Left ventricle myocardium superior (tissue), 1 donor: ENCODE measurements around the gene SGMS2. TPM values are rescaled to one million over a fixed set of nuclear protein-coding genes. Genes with fewer than 3 reads are reported as not detected.

Source experiments
- ATAC-seq: fragments of 200-7000 bp; cut with Tn5 transposase; one replicate; pipeline ENCODE4 v1.9.1; 2020; ENCODE audit warnings: mild to moderate bottlenecking, moderate library complexity
- DNase-seq: peaks from one replicate; pipeline ENCODE4 v3.0.0-alpha.2; 2020
- intact Hi-C: fragments of 100-400 bp; cut with micrococcal nuclease; formaldehyde crosslinking; loops from one replicate; pipeline ENCODE4 v1.11.0; 2022
- long read RNA-seq: library from polyadenylated mRNA; unstranded; transcript quantifications from one replicate; pipeline ENCODE4 v2.0.0, GENCODE V29; 2021
- total RNA-seq: library from RNA; stranded (reverse); fragmentation: NEBNext Ultra II Directional; extraction: Animal tissue kit (Norgen Biotek cat#: 25700); gene quantifications from one replicate; pipeline ENCODE4 v1.2.1, GENCODE V29; 2021
- donor health status: DM: no; HTN: yes; CAD: no; lungs with severe emphysema.

SGMS2 gene
- total RNA-seq, result 23.1 TPM
- long read RNA-seq, full-length matches to known transcripts, result 3 of 6 reads
- long read RNA-seq, partial matches to known transcripts, result 0 of 6 reads
- long read RNA-seq, other reads (novel, unspliced or antisense), result 3 of 6 reads

DNA sequence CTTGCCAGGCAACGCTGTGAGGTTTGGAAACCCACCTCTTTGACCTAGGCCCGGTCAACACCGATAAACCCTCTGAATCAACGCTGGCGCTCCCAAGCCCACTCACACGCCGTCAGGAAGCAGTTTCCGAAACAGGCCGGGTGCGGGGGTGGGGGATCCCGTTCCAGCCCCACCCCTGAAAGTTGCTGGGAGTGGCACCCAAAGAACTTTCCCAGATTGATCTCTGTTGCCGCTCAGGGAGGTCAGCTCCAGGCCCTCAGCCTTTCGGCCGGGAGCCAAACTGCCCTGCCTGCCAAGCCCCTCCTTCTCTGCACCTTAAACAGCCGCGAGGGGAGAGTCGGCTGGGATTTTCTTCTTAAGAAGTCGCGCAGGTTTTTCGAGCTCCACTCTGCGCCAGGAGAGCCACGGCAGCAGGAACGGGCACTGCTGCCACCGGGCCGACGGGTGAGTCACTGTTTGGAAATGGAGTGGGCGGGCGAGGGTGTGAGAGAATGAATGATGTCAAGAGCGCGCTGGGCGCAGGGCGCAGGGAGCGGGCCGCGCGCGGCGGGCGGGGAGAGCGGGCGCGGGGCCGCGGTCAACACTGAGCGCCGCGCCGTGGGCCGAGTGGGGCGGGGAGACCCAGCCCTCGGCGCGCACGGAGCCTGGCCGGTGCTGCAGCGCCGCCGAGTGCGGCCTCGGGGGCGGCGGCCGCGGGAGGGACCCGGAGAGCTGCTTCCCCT is at the start of gene SGMS2:
Gene SGMS2, plus strand, starts transcription at position 583 of the 722 bp plus-strand sequence. CDS start 70,622 bp downstream, outside the sequence.
- intact Hi-C loops, result loop anchor here (10.0 kb wide), 1 partner anchor 70 kb away; no protein-coding TSS in a partner anchor

DNA sequence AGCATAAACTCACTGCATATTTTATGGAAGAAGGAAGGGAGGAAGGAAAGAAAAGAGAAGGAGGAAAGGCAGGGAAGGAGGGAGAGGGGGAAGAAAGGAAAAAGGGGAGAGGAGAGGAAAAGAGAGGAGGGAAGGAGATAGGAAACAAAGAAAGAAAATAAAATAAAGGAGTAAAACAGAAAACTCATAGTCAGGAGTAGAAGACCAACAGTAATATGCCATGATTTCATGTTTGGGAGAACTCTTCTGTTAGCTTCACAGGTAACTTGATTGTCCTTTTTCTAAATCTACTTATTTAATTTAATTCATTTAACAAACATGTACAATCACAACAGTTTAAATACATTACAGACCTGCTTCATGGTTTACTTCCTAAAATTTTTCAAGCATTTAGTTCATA is 46.8 kb upstream of the SGMS2 start:
- intact Hi-C loops, result no loop called here
- no peak for DNase-seq
- ATAC-seq, result no peak

More for the DNA sequence above, at the start of gene SGMS2:
- DNase-seq (peak; percentile 89), ATAC-seq (peak; percentile 96)

DNA sequence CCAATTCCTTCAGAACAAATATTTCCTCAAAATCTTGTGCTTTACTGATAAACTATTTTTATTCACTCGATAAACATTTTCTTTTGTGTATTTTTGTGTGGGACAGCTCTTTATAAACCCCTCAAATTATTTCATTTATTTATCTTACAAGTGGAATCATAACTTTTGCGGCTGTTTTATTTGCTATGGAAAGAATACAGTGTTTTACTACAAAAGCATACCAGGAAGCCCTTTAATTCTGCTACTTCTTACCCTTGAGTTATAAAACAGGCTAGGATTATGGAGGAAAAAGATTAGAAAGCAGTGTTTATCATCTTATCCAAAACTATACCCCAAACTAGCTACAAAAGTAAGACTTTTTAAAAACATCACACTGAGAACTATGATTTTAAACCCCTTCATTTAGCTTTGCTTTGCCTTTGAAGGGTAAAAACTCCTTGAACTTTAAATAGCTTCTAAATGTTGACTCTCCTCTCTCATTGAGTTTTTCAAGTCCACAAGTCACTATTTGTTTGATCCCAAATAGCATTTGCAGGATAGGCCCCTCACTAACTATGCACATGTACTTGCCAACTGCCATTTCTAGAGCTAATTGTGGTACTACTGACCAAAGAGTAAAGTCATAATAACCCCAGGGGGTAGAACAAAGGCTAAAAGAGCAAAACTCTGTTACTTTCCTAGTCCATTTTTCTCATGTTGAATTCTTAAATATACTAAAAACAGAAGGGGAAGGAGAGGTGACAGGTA is 45.8 kb upstream of the SGMS2 start:
- DNase-seq (no peak), ATAC-seq (no peak)
- intact Hi-C loops, result no loop called here

DNA sequence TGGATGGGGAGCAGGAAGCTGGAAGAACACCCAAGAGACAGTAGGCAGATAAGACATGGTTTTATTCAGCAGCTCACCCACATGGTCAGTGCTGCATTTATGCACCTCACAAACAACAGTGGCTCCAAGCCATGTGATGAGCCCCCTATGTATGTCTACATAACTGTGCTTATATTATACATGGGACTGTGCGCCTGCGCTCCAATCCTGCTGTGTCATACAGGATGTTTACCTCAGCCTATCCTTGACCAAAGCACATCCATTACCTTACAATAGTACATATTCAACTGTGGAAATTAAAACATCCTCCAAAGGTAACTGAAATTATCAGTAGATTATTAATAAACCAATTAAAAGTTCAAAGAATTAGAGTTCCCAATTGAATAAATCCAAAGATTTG is 44.1 kb upstream of the SGMS2 start:
- ATAC-seq (no peak), DNase-seq (no peak)
- intact Hi-C loops, result no loop called here

DNA sequence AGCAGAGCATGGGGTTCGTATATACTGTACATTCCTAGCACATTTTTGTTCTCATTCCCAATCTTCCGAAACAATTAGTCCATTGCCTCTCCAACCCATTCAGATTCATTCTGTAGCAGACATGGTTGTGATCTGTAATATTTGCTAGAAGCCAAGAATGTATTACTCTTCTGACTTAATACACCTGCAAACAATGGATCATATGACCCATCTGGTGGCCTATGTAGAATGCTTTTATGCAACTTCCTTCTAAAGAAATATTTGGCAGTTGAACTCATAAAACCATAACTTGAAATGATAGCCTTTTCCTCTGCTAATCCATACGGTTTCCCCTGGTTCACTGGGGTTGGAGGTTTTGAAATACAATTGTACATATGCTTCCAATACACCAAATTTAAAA is 32.8 kb upstream of the SGMS2 start:
- DNase-seq (no peak), ATAC-seq (no peak)
- intact Hi-C loops, result no loop called here

DNA sequence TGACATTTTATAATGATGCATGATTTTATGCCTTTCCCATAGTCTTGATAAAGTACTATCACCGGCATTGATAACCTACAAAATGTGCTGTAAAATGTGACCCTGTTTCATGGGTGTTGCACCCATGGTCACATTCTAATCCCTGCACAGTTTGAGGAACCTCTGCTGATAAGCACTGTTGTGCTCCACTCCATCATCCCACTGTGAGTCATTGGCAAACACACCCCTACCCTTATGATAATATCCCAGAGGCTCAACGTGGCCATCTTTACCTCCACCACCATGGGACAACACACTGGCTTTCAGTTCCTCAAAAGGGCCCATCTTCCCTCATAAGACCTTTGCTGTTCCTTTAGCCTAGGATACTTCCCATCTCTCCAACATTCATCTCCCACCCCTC is 32.0 kb upstream of the SGMS2 start:
- no peak for ATAC-seq
- intact Hi-C loops, result no loop called here

DNA sequence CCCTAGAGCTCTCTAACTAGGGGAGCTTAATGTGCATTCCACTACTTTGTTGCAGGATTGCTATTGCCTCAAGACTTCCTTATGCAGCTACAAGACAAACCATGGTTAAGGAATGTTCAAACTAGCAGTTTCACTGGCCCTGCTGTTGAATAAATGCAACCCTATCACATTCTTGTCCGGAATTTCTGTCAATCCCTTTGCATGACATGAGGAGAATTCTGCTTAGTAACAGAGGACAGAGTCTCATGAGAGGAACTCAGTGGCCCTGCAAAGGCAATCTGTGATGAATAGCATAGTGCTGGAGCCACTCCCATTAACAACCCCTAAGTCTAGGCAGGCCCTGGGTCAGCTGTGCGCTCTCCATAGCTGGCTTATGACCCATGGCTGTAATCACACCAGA is 30.7 kb upstream of the SGMS2 start:
- intact Hi-C loops, result no loop called here
- ATAC-seq, result no peak
- no peak for DNase-seq

More for the DNA sequence above, 32.0 kb upstream of the SGMS2 start:
- DNase-seq, result no peak

DNA sequence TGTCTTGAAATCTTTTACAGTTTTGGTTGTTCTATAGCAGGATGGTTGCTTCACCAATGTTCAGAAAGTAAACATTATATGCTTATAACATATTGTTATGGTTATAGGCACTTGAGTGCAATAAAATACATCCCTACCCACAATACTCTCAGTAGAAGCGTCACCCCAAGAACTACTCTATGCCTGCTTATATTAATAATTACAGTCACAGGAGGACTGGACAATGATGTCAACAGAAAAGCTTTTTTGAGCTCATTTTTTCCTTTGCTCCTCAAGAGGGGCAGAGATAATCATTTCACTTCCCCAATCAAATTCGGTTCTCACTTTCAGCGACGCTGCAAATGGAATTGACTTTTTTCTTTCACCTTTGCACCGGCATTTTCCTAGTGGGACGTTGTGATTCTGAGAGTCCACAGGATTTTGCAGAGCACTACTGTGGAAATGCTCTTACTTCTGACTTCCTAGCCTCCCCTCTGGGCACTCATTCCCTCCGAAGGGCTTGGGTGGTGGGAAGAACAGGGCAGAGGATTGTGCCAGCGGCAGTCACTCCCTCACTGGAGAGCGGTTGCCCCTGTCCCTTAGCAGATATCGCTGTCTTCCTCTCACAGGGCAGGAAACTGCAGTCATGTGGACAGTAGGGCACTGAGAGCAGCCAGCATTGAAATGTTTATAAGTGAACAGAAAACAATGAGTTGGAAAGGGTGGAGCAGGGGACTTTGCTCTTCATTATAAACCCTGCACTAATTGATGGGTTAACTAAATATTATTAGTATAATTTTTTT is 24.9 kb upstream of the SGMS2 start:
- intact Hi-C loops, result no loop called here
- ATAC-seq, result peak; percentile 59

DNA sequence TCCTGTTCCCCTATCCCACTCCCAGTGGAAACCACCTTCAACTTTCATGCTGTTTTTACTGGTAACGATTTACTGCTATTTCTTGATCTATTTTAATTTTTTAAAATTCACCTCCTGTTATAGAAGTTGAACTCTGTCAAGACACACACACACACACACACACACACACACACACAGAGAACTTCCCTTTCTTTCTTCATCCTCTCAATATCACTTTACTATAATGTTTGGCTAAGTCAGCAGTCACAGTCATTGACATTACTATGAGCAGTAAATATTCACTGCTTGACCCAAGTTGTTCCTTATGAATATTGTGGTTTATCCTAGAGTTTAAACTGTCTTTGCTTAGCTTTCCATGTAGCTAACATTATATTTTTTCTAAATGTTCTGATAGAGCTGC is 24.0 kb upstream of the SGMS2 start:
- intact Hi-C loops, result no loop called here
- ATAC-seq (no peak), DNase-seq (no peak)

More for the DNA sequence above, 24.9 kb upstream of the SGMS2 start:
- no peak for DNase-seq

DNA sequence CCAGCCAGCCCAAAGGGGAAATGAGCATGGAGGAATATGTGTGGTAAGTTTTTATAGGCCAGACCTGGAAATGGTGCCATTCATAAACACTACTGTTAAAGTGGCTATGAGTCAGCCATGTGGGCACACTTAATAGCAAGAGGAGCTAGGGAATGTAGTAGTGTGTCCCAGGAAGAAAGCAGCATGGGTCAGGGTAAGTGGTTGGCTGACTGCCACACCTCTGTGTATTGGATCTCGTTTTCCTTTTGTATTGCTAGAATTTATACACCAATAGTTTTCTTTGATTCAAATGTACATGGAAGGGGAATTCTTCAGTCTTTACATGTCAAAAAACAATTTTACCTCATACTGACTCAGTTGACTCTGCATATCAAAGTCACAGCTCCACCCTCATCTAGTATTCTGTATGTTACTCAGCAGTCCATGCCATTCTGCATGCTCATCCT is 22.9 kb upstream of the SGMS2 start:
- ATAC-seq, result no peak
- no peak for DNase-seq
- intact Hi-C loops, result no loop called here

DNA sequence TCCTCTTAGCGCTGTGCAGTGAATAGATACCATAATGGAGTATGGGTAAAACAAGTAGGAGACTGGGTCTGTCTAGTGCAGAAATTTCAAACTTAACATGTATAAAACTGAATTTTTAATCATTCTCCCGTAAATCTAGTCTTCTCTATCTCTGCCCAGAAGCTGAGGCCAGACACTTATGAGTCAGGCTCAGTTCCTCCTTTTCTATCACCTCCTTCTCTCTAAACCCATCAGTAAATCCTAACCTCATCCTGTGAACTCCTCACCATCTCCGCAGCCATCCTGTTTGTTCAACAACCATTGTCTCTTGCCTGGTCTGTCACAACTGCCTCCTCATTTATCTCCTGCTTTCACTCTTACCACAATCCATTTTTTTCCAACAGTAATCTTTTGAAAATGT is 19.8 kb upstream of the SGMS2 start:
- no peak for DNase-seq
- intact Hi-C loops, result no loop called here
- no peak for ATAC-seq

DNA sequence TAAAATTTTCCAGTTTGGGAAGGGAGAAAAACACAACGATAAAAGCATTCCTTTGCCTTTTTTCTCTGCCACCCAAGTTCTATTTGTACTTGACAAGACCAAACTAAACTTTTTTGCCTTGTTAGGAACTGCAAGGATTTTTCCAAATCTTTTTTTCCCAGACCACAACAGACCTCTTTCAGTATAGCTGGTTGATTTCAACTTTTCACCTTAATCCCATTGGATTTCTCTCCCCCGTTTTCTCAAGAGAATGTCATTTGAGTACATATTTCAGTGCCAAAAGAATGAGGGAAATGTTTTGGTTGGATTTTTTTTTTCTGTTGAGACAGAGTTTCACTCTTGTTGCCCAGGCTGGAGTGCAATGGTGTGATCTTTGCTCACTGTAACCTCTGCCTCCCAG is 18.5 kb upstream of the SGMS2 start:
- intact Hi-C loops, result no loop called here
- DNase-seq (no peak), ATAC-seq (no peak)

DNA sequence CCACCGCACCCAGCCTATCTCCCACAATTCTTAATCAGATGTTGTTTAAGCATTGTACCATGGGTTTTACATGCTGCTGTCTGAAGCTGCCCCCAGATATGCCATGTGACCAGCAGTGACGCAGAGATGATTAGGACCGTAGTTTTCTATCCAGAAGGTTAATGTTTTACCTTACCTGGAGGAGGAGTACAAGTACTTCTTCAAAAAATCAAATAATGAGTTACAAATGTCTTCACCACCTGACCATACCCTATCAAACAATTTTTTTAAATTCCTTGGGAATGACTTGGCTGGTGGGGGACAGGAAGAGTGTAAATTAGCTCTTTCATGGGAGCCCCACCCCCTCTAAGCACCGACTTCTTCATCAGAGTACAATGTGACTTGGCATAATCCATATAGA is 16.2 kb upstream of the SGMS2 start:
- ATAC-seq, result no peak
- intact Hi-C loops, result no loop called here
- DNase-seq, result no peak

DNA sequence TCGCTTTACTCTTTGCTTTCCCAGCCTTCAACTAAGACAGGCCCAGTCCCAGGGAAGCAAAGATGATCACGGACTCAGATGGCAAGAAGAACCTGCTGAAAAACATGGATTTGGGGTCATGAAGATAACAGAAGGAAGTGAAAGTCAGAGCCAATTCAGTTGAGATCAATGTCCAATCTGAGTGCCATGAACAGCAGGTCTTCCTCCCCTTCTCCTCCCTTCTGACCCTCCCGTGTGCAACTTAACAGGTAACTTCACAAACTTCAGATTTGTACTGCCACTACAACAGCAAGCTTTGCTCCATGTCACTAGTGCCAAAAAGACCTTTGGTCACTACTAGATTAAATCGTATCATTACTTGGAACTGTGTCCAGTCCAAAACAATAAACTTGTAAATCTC is 15.5 kb upstream of the SGMS2 start:
- intact Hi-C loops, result no loop called here
- DNase-seq (no peak), ATAC-seq (no peak)

DNA sequence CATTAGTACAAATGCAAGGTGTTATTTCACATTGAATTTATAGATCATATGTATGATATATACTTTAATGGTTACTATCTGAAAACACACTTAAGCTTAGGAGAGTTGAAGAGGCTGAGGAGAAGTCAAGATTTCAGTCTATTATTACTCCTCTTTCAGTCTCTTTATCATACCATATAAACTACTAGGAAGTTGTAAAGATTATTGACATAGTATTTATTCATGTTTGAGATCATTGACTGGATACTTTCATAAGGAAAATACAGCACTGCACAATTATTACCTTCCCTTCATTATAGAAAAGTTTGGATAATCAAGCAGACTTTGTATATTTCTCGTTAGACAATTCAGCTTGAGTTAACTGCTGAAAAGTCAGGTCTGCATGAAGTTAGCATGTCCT is 10.0 kb upstream of the SGMS2 start:
- intact Hi-C loops, result no loop called here
- ATAC-seq (no peak), DNase-seq (no peak)

DNA sequence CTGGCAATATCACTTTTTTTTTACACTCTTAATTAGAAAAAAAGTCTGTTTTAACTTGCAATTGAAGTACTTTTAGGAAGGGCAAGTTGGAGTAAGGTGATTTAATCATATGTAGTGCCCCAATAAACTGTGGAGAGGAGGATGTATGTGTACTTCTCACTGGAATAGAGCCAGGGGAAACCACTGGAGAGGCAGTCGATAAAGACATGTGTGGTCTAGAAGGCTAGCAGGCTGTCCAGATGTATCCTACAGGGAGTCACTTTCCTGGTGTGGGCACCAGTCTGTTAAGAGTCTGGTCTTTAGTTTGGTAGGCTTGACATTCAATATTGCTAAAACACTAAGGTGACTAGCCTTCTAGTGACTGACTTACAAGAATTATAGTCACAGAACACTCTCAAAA is 9.6 kb upstream of the SGMS2 start:
- intact Hi-C loops, result no loop called here
- ATAC-seq (no peak), DNase-seq (no peak)

DNA sequence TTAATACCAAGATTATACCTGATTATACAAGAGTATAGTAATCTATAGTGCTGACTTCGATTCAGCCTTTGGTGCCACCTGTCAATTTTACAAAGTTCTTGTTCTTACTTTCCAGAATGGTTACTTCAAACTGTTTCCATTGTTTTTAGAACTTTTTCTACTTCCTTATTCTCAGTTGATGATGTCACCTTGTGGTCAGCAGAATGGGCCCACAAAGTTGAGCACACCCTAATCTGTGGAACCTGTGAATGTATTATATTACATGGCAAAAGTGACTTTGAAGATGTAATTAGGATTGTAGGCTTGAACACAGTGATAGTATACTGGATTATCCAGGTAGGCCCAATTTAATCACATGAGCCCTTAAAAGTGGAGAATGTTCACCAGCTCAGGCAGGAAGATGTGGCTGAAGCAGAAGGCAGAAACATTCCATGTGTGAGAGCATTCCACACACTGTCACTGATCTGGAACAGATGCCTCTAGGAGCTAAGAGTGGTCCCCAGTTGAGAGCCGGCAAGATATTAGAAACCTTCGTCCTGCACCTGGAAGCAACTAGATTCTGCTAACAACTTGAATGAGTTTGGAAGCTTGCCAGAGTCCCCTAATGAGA is 6.3 kb upstream of the SGMS2 start:
- intact Hi-C loops, result no loop called here
- DNase-seq (no peak), ATAC-seq (no peak)

DNA sequence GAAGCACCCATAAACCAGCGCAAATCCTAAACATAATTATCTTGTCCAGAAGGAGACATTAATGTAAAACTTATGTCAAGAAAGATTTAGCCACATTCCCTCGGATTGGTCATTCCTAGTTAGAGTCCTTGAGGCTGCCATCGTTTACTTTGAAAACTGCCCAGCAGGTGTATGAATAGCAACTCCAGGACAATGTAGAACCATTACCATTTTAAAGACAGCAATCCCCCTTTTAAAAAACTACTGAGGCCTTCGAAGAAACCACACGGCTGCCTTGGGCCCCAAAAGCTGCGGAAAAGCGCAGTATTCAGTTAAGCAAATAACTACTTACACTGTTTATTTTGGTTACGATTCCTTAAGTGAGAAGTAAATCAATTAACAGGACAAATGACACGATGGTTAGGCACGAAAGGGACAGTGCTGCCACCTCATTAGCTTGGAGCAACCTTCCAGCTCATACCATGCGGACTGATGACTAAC is 822 bp upstream of the SGMS2 start:
- intact Hi-C loops, result loop anchor here (10.0 kb wide), 1 partner anchor 71 kb away; no protein-coding TSS in a partner anchor
- DNase-seq, result no peak
- no peak for ATAC-seq
